Activated CD4-positive, CD25-positive, alpha-beta regulatory T cell treated with anti-CD3 and anti-CD28 coated beads, Interleukin-2, amount 50 U/mL, for 16 hours (primary cell): ENCODE results near the gene C12orf43.

Experiments used
- DNase-seq: peaks from one replicate; pipeline ENCODE4 v3.0.0-alpha.2; 2020; ENCODE audit warnings: low read depth, low spot score

C12orf43 gene

DNA sequence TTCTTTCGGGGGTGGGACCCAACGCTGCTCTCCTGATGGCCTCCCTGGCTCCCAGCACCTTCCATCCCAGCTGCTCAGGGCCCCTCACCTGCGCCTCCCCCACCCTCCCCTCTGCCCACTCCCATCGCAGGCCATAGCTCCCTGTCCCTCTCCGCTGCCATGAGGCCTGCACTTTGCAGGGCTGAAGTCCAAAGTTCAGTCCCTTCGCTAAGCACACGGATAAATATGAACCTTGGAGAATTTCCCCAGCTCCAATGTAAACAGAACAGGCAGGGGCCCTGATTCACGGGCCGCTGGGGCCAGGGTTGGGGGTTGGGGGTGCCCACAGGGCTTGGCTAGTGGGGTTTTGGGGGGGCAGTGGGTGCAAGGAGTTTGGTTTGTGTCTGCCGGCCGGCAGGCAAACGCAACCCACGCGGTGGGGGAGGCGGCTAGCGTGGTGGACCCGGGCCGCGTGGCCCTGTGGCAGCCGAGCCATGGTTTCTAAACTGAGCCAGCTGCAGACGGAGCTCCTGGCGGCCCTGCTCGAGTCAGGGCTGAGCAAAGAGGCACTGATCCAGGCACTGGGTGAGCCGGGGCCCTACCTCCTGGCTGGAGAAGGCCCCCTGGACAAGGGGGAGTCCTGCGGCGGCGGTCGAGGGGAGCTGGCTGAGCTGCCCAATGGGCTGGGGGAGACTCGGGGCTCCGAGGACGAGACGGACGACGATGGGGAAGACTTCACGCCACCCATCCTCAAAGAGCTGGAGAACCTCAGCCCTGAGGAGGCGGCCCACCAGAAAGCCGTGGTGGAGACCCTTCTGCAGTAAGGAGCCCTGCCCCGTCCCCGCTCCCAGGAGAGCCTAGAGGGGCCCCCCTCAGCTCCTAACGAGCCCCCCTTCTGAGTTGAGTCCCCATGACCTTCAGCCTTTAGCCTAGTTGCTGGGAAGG is 37.7 kb downstream of the C12orf43 start, which contains the start of gene HNF1A:
HNF1A (plus strand) TSS at position 248 of the 924 bp plus-strand sequence; CDS start at position 474, 226 bp downstream.
- no peak for DNase-seq

- no peak for DNase-seq
These were observed 38.6 kb downstream of the C12orf43 start for GRCh38 chr12:120977531-120978295.

DNA sequence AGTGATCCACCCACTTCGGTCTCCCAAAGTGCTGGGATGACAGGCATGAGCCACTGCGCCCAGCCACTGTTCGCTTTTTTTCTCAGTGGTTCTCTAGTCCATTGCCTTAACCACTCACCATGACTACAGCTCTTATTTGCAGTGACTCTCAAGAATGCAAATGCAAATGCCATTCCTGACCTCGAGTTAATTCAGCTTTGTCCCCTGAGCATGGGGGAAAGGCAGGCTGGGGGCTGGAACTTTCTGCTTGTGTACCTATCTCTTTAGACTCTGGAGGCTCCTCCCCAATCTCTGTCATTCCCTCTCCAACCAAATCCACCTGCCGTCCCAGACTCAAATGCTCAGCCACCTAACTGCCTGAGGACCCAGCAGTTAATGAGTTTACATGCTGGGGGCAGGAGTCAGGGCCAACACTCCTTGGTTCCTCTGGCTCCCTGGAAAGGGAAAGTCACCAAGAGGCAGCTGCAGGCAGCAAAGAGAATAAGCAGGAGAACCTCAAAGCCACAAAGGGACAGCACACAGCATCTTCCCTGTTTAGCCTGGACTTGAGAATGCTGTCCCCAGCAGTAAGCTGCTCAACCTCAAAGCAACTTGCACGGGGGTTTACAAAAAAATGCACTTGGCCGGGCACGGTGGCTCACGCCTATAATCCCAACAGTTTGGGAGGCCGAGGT is 43.3 kb downstream of the C12orf43 start:
- no peak for DNase-seq

- DNase-seq: no peak
These were observed 44.7 kb downstream of the C12orf43 start for GRCh38 chr12:120971299-120972180.

DNA sequence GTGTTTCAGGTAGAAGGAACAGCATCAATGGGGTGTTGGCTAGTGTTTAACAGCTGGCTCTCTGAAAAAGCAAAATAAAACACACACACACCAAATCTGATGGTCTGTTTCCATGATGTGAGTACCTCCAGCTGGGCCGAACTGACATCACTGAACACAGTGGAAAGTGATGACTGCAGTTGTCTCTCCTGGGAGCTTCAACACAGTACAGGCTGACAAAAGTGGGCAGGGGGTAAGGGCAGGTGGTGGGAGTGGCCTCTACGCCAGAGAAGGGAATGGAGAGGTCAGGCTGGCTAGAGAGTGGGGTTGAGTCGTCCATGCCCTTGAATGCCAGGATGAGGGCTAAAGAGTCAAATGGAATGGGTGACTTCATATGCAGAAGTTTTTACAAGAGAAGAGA is 46.0 kb downstream of the C12orf43 start:
- no peak for DNase-seq

DNA sequence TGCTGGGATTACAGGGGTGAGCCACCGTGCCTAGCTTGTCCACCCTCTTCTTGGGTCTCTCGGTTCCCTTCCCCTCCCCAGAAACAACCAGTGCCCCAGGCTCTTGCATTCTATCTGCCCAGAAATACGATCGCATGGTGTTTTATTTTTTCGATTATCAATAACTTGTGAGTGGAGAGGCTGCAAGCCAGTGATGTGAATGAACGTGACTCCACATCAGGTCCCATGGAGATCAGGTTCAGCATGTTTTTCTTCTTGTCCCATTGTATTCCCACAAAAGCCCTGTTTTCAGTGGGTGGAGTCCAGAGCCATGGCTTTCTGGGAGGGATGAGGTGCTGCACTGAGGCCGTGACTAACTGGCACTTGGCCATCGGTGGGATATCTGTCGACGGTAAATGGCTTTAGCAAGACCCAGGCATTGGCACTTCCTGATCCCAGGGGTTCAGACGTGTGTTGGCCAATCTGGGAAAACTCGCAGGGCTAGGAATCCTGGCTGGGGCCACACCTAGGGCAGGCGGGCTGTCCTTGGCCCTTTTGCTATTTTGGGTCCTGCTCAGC is 50.7 kb downstream of the C12orf43 start:
- DNase-seq: no peak

DNA sequence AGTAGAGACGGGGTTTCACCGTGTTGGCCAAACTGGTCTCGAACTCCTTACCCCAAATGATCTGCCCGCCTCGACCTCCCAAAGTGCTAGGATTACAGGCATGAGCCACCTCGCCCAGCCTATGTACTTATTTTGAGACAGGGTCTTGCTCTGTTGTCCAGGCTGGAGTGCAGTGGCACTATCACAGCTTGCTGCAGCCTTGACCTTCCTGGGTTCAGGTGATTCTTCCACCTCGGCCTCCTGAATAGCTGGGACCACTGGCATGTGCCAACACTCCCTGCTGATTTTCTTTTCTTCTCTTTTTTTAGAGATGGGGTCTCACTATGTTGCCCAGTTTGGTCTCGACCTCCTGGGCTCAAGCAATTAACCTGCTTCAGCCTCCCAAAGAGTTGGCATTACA is 52.0 kb downstream of the C12orf43 start:
- DNase-seq: no peak

DNA sequence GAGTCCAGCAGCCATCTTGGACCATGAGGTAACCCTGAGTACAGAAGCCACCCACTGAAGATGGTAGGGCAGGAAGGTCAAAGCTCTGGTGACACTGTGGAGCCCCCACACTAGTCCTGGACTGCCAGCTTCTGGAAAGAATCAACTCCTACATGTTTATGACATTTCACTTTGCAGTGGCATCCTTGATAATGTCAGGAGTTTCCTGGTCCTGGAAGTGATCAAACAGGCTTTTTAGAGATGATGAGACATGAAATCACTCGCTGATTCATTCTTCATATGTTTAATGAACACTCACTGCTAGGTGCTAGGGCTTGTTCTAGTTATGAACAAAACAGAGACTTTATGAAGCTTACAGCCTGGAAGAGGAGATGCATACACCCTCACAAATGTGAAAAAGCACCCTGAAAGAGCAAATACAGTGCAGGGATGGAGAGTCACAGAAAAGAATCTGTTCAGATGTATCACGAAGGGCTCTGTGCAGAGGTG is 53.7 kb downstream of the C12orf43 start:
- DNase-seq: no peak

- no peak for DNase-seq
These were observed 54.4 kb downstream of the C12orf43 start for GRCh38 chr12:120961604-120962531.

- no peak for DNase-seq
These were observed 55.6 kb downstream of the C12orf43 start for GRCh38 chr12:120960657-120961056.

DNA sequence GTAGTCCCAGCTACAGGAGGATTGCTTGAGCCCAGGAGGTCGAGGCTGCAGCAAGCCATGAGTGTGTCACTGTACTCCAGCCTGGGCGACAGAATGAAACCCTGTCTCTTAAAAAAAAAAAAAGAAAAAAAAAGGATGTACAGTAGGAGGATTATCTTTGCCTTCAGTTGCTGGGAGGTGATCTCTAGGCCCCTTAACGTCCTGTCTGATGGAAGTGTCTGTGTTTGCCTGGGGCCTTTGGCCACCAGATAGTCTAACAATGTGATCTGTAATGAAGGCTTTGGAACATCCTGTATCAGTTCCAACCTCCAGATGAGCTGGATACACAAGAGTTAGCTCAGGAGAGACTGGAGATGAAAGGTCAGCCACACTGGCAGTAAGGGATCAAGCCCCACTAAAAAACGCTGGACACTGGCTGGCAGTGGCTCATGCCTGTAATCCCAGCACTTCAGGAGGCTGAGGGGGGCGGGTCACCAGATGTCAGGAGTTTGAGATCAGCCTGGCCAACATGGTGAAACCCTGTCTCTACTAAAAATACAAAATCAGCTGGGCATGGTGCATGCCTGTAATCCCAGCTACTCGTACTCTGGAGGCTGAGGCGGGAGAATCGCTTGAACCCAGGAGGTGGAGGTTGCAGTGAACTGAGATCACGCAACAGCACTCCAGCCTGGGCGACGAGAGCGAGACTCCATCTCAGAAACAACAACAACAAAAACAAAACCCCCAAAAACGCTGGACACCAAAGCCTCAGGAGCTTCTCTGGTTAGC is 57.0 kb downstream of the C12orf43 start:
- no peak for DNase-seq

DNA sequence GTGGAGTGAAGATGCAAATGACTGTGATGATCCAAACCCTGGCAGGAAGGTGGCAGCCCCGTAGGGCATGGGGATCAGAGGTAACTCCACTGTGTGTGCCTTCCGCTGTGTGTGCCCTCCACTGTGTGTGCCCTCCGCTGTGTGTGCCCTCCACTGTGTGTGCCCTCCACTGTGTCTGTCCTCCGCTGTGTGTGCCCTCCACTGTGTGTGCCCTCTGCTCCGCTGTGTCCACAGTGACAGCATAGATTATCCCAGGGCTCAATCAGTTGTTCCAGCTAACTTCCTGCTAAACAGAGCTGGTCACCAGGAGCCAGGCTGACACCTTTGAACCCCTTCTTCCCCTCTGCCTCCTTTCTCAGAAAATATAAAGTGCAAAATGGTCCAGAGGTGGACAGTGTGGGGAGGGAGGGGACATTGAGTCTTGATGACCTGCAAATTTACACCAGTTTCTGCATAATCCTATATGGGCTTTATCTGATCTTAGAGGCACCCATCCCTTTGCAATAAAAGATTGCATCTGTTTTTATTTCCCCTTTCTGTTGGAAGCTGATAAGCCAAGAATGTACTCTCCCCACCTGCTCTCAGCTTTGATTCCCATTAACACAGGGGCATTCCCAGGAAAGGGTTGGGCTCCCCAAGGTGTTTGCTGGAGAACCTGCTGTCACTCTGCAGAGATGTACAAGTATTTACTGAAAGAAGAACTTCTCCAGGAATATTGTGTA is 59.5 kb downstream of the C12orf43 start:
- DNase-seq: no peak

GRCh38 chr12:120955232-120955631 is 61.1 kb downstream of the C12orf43 start:
- no peak for DNase-seq

DNA sequence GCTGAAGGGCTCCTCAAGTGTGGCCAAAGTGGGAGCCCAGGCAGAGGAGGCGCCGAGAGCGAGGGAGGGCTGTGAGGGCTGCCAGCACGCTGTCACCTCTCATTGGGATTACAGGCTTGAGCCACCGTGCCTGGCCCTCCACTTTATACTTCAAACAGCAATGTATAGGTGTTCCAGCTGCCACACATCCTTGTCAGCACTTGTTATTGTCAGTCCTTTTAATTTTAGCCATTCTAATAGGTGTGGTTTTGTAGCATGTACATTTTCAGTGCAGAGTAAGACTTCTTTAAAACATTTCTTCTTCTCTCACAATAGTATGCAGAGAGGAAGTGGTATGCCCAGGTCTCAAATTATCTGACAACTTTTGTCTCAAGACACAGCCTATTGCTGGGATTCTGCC is 65.5 kb downstream of the C12orf43 start:
- DNase-seq: no peak
